Muscle layer of duodenum (tissue), 2 donors: ENCODE data around the gene GADL1.

Experiments used
- H3K27ac ChIP-seq: one replicate; pipeline ENCODE4 v1.7.0; 2013; ENCODE audit warnings: mild to moderate bottlenecking, low read length
- H3K27me3 ChIP-seq: one replicate; pipeline ENCODE4 v1.7.0; 2013; ENCODE audit warnings: low read depth, mild to moderate bottlenecking, control low read depth, low read length
- H3K36me3 ChIP-seq, 2 donors: one replicate each; pipeline ENCODE4 v1.7.0; 2013; ENCODE audit warnings: low read length in 2 of 2, control low read depth in 1 of 2, mild to moderate bottlenecking in 1 of 2; ENCODE audit not compliant: insufficient read depth in 2 of 2, control insufficient read depth in 1 of 2
- H3K4me1 ChIP-seq, 2 donors: one replicate each; pipeline ENCODE4 v1.7.0; 2013; ENCODE audit warnings: low read length in 2 of 2, mild to moderate bottlenecking in 2 of 2, control low read depth in 1 of 2, moderate library complexity in 1 of 2; ENCODE audit not compliant: insufficient read depth in 2 of 2, control insufficient read depth in 1 of 2
- H3K4me3 ChIP-seq, 2 donors: one replicate each; pipeline ENCODE4 v1.7.0; 2013; ENCODE audit warnings: low read length in 2 of 2, low read depth in 1 of 2, mild to moderate bottlenecking in 1 of 2
- H3K9me3 ChIP-seq, 2 donors: one replicate each; pipeline ENCODE4 v1.7.0; 2013; ENCODE audit warnings: low read length in 2 of 2, control low read depth in 1 of 2, mild to moderate bottlenecking in 1 of 2; ENCODE audit not compliant: control insufficient read depth in 1 of 2
- donor health status: healthy.

The GADL1 gene

DNA sequence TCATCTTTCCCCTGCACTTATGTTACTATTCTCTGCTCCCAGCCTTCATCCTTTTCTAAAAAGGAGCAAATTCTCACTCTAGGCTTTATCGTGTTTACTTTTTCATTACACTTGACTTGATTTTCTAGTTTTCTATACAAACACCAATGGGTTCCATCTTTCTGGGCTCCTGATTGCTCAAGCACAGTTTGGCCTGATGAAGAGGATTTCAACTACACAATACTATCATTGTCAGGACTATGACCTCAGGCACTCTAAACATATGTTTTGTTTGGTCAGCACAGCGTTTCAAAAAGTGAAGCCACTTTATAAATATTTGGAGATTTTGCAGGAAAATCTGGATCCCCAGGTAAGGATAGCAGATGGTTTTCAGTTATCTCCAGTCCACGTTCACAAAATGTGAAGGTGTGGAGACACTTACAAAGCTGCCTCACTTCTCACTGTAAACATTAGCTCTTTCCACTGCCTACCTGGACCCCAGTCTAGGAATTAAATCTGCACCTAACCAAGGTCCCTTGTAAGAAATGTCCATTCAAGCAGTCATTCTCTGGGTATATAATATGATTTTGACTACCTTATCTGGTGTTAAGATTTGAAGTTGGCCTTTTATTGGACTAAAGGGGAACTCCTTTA, 201.8 kb downstream of the GADL1 start:
- Histone ChIP-seq H3K4me1 (peaks cover 32 to 60% of the 10 kb centered on the region in 2 donors), H3K27ac (peak overlapping the region; percentile 24), H3K36me3 (peaks cover 34 to 51% of the 10 kb centered on the region in 2 donors), H3K9me3 (no peaks in the 10 kb centered on the region), H3K4me3 (no peak overlapping the region), H3K27me3 (no peaks in the 10 kb centered on the region)

DNA sequence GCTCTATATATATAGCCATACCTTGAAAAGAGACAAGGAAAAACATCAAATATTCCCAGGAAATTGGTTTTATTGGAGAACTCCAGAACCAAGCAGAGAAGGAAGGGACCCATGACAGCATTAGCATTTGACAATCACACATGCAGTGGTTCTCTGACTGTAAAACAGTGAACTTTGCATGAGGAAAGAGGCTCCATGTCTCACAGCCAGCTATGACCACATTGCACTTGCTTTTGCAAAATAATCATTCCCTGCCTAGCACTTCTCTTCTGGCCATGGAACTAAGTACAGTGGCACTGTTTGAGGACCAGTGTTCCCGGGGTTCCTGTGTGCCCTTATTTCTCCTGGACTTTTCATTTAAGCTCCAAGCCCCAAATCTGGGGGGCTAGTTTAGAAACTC, 202.5 kb downstream of the GADL1 start:
- H3K36me3 ChIP-seq, result peaks cover 35 to 51% of the 10 kb centered on the region in 2 donors
- no peaks in the 10 kb centered on the region for H3K9me3 ChIP-seq
- peaks cover 32 to 60% of the 10 kb centered on the region in 2 donors for H3K4me1 ChIP-seq
- no peak overlapping the region for H3K4me3 ChIP-seq
- no peaks in the 10 kb centered on the region for H3K27me3 ChIP-seq
- no peak overlapping the region for H3K27ac ChIP-seq

DNA sequence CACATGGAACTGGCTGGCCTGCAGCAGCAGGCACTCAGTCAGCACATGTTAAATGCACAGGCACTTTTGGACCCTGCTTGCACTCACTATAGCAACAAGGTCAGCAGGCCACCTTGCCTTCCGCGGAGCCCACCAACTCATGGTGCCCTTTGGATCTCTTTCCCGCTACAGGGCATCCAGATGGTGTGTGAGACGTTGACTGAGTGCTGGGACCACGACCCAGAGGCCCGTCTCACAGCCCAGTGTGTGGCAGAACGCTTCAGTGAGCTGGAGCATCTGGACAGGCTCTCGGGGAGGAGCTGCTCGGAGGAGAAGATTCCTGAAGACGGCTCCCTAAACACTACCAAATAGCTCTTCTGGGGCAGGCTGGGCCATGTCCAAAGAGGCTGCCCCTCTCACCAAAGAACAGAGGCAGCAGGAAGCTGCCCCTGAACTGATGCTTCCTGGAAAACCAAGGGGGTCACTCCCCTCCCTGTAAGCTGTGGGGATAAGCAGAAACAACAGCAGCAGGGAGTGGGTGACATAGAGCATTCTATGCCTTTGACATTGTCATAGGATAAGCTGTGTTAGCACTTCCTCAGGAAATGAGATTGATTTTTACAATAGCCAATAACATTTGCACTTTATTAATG, 203.1 kb downstream of the GADL1 start:
- peaks cover 32 to 60% of the 10 kb centered on the region in 2 donors for H3K4me1 ChIP-seq
- H3K27ac ChIP-seq, result peak overlapping the region; percentile 48

DNA sequence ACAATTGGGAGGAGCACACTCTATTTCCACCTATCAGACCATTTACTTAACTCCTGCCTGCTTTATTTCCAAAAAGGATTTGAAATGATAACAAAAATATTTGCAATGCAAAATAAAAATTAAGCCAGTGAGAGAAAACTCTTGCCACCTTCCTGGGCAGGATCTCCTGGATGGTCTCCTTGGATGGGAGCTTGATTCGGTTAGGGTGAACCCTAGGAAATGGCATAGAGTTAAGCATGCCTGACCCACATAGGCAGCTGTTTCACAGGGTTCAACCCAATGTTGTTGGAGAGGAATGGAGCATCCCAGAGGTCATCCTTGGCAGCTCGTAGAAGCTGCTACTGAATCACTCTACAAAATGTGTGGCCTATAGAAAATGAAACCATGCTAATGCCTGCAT, 204.3 kb downstream of the GADL1 start:
- Histone ChIP-seq H3K36me3 (peaks cover 35 to 45% of the 10 kb centered on the region in 2 donors), H3K4me1 (peaks cover 33 to 67% of the 10 kb centered on the region in 2 donors), H3K27me3 (no peaks in the 10 kb centered on the region), H3K27ac (peak overlapping the region; percentile 83), H3K9me3 (no peaks in the 10 kb centered on the region), H3K4me3 (no peak overlapping the region)

More for the DNA sequence above, 203.1 kb downstream of the GADL1 start:
- Histone ChIP-seq H3K27me3 (no peaks in the 10 kb centered on the region), H3K9me3 (no peaks in the 10 kb centered on the region), H3K36me3 (peaks cover 35 to 51% of the 10 kb centered on the region in 2 donors), H3K4me3 (peak overlapping the region in 1 of 2 donors; percentile 20)

DNA sequence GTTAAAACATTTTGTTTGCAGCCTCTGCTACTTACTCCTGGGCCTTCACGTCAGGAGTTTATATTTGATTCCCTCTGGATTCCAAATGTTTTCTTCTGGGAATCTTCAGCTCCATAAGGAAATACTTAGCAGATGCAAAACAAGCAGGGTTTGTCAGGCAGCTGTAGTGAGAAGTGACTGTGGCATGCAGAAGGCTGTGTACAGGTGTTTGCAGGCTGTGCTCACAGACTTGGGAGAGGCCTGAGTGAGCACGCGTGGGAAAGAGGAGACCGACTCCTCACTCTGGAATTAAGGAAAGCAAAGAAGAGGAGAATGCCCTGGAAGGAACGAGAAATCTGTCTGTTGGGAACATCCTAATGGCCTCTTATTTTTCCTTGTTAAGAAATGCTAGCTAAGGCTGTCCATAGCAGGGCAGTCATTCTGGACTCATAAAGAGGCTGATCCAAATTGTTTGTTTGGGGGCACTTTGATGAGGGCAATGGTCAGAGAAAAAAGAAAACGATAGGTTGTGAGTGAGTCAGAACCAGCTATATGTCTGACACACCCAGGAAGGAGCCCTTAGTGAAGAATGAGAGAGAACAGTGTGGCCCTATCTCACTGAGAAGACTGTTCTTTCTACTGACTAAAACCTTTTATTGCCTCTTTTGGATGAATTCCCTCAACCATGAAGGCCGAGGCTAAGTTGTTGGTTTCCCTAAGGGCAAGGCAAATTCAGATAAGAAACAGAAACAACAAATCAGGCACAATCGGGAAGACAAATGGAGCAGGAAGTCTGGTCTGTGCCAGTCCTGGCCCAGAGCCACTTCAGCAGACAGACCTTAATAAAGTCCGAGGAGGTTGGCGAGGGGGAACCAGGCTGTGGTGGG, 205.5 kb downstream of the GADL1 start:
- H3K27ac ChIP-seq, result peak overlapping the region; percentile 83
- no peaks in the 10 kb centered on the region for H3K27me3 ChIP-seq
- peaks cover 42 to 76% of the 10 kb centered on the region in 2 donors for H3K4me1 ChIP-seq
- peak overlapping the region in 1 of 2 donors; percentile 17 for H3K4me3 ChIP-seq
- peaks cover 30 to 37% of the 10 kb centered on the region in 2 donors for H3K36me3 ChIP-seq
- no peaks in the 10 kb centered on the region for H3K9me3 ChIP-seq

DNA sequence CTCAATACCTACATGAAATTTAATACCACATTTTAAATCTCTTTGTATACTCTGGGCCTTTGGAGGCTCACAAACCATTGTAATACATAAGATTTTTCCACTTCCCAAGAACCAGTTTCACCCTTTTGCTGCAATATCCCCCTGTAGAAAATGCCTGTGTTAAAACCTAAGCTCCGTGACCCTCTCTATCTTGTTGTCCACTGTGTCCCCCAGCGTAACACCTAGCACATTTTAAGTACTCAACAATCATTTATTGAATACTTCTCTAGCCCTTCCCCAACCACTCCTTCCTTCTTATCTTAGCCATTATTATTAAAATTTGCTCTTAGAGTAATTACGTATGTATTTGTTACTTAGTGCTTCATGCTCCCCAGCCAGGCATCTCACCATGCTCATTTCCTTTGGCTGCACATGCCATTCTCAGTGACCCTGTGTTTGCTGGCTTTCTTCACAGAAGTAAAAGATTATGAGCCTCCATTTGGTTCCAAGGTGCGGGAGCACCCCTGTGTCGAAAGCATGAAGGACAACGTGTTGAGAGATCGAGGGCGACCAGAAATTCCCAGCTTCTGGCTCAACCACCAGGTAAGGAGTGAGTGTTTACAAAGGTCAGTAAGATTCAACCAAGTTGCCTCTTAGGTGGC, 206.4 kb downstream of the GADL1 start:
- peak overlapping the region; percentile 83 for H3K27ac ChIP-seq
- no peaks in the 10 kb centered on the region for H3K9me3 ChIP-seq
- H3K27me3 ChIP-seq, result no peaks in the 10 kb centered on the region
- peaks cover 32 to 41% of the 10 kb centered on the region in 2 donors for H3K36me3 ChIP-seq
- no peak overlapping the region for H3K4me3 ChIP-seq
- H3K4me1 ChIP-seq, result peaks cover 48 to 82% of the 10 kb centered on the region in 2 donors

DNA sequence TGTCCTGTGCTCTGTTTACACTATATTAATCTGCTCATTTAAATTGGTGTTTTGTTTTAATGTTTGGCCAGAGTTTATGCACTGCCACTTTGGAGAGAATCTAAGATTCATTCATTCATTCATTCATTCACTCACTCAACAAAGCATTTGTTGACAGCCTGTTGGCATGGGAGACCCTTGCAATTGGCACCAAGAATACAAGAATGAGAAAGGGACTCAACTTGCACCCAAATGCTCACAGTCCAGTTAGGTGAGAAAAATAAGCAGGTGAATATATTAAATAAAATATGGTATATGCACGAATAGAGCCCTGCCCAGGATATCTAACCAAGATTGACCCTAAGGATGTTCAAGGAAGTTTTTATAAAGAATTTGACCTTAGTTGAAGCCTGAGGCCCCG, 207.7 kb downstream of the GADL1 start:
- Histone ChIP-seq H3K27me3 (no peaks in the 10 kb centered on the region), H3K9me3 (no peaks in the 10 kb centered on the region), H3K4me1 (peaks cover 57 to 86% of the 10 kb centered on the region in 2 donors), H3K27ac (no peak overlapping the region), H3K36me3 (peaks cover 26 to 34% of the 10 kb centered on the region in 2 donors), H3K4me3 (no peak overlapping the region)

DNA sequence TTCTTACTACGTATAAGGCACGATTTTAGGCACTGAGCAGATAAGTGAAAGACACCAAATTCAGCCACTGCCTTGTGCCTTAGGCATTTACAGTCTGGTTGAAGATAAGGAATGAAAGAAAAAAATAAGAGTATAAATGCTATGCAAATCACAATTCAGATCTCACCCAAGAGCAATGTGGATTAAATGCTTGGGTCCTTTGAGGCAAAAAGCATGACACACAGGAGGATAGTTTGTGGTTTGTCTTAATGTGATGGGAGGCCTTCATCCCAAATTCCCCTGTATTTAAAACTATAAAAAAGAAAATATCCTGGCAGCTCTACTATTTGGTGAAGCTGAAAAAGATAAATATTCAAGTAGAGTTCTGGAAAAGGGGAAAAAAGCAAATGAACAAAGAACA, 208.3 kb downstream of the GADL1 start:
- Histone ChIP-seq H3K4me1 (peaks cover 57 to 88% of the 10 kb centered on the region in 2 donors), H3K4me3 (no peak overlapping the region), H3K36me3 (peaks cover 23 to 34% of the 10 kb centered on the region in 2 donors), H3K27ac (no peak overlapping the region), H3K9me3 (no peaks in the 10 kb centered on the region), H3K27me3 (no peaks in the 10 kb centered on the region)

DNA sequence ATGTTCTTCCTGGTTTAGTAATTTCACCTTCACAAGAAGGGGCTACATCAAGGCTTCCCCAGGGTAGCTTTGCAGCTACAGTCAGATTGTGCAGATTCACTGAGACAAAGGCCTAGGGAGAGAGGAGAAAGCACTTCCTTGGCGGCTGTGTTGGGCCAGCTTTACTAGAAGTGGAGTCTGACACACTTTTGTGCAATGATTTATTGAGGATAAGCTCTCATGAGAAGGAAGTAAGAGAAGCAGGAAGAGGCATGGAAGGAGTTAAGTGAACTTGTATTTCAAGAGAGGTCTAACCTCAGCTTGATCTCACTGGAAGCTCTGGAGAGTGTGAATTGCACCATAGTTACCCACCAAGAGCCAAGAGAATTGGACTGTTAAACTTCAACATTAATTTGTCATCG, 209.2 kb downstream of the GADL1 start:
- no peak overlapping the region for H3K27ac ChIP-seq
- H3K27me3 ChIP-seq, result no peaks in the 10 kb centered on the region

DNA sequence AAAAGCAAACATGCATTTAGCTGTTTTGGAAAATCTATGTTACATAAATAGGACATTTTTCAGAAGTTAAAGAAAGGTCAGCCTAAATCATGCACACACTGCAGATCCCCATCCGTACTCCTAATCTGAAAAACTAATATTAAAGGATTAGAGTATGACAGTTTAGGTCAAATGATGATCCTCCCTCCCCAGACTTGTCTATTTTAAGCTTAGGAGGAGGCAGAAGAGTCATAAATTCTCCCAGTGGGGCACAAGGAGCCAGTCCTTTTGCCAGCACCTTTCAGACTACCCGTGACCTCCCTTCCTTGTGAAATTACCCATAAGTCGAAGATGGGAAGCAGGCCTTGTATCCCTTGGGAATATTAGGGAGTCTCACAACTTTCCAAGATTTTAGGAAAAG, 210.1 kb downstream of the GADL1 start:
- Histone ChIP-seq H3K27me3 (no peaks in the 10 kb centered on the region), H3K27ac (no peak overlapping the region), H3K4me1 (peaks cover 46 to 83% of the 10 kb centered on the region in 2 donors), H3K4me3 (no peak overlapping the region), H3K9me3 (no peaks in the 10 kb centered on the region), H3K36me3 (peaks cover 15 to 24% of the 10 kb centered on the region in 2 donors)

More for the DNA sequence above, 209.2 kb downstream of the GADL1 start:
- Histone ChIP-seq H3K36me3 (peaks cover 21 to 28% of the 10 kb centered on the region in 2 donors), H3K4me3 (no peak overlapping the region), H3K9me3 (no peaks in the 10 kb centered on the region), H3K4me1 (peaks cover 55 to 85% of the 10 kb centered on the region in 2 donors)

DNA sequence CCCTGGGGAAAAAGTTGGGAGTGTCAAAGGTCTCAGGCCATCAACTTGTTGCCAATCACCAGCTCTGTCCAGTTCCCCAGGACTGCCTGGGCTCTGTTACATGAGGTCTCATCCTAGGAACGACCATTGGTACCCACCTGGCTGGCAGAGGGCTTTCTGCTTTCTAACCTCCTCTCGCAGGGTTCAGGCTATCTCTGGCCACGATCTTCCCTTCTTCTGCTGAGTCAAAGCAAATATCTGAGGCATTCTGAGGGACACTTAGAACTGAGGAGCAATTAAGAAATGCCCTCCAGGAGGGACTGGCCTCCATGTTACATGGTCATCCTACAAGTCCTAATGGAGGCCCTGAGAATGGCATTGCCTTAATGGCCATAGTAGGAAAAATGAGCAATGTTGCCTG, 210.7 kb downstream of the GADL1 start:
- H3K27ac ChIP-seq, result peak overlapping the region; percentile 58

More for the DNA sequence above, 210.7 kb downstream of the GADL1 start:
- H3K9me3 ChIP-seq, result no peaks in the 10 kb centered on the region
- H3K4me3 ChIP-seq, result no peak overlapping the region
- no peaks in the 10 kb centered on the region for H3K27me3 ChIP-seq
- peaks cover 40 to 83% of the 10 kb centered on the region in 2 donors for H3K4me1 ChIP-seq
- H3K36me3 ChIP-seq, result peaks cover 15 to 27% of the 10 kb centered on the region in 2 donors
